OCI-M1 (cell line): ENCODE results near the gene ANKFY1.
"Not testable (repeated sequence)": the region's sequence is repeated elsewhere in the genome, so short reads cannot be mapped to it uniquely, and the experiment has no call there.

ENCODE experiments used
- DNase-seq: peaks from one replicate; lab custom pipeline; 2025; lab: John Stamatoyannopoulos, UW

ANKFY1 gene

GRCh38 chr17:4215882-4216570, 47.8 kb downstream of the ANKFY1 start:
- DNase-seq = no peak

DNA sequence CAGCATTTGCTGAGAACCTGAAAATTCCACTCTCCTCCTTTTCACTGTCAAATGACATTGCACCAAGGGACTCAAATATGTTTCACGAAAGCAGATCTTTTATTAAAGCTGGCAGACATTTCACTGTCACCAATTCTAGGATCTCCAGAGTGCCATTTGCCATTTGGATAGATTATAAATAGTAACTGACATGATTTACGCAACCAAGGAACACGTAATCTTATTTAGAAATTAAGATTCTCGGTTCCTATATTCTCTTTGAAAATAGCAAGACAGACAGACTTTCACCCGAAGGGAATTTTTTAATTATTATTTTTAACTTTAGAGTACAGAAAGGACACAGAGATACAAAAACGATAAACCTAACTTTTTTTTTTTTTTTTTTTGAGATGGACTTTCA, 49.6 kb downstream of the ANKFY1 start:
- DNase-seq = no peak

DNA sequence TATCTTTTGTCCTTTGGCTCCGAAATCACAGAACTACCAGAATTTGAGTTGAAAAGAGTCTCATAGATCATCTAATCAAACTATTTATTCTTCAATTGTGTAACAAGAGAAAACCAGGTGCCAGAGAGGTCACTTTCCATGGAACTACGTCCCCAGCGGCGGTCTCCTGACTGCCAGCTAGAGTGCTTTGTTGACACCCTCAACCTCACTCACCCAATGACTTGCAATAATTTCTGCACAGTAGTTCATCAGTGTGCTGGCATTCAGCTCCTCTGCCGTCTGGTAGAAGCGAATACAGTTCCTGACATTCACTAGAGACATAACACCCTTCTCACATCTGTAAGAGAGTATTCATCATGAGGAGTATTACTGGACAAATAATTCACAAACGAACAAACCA, 54.2 kb downstream of the ANKFY1 start:
- no peak for DNase-seq

DNA sequence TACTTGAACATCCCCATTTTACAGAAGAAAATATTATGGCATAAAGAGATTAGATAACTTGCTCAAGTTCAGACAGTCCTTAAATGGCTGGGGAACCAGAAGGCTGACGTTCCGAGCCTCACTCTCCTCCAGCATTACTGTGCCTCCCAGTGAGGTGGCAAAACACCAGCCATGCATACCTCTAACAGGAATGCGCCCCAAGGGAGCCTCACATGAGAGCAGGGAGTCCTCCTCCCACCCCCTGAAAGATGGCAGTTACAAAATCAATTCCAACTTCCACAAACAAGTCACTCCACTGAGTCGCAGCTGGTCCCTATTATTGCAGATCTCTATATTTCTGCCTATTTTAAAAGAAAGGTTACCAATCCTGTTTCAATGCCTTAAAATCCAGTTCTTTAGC, 55.5 kb downstream of the ANKFY1 start:
- no peak for DNase-seq

DNA sequence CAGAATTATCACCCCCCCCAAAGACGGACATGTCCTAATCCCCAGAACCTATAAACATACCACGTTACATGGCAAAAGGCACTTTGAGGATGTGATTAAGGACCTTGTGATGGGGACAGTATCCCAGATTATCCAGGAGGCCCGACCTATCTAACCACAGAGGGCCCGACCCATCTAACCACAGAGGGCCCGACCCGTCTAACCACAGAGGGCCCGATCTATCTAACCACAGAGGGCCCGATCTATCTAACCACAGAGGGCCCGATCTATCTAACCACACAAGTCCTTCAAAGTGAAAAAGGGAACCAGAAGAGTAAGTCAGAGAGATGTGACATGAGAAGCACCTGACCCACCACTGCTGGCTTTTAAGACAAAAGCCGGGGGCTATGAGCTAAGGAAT, 56.8 kb downstream of the ANKFY1 start:
- DNase-seq = peak; percentile 92

DNA sequence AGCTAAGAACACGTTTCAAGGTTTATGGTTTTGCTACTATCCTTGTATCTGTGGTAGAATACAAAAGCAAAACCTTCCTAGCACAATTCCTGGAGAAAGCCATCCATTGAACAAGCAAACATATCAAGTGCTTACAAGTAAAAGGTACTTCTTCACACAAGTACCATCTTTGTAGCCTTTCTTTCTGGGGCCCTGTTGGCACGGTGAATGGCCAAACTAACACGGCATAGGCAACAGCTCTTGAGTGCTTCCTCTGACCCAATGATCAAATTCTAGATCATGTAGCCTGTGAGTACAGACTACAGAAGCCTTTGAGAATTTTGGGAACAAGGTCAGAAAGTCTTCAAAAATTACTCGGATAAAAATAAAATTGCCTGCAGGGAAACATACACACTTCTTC, 57.9 kb downstream of the ANKFY1 start:
- DNase-seq = no peak

GRCh38 chr17:4204710-4205173, 59.0 kb downstream of the ANKFY1 start:
- no peak for DNase-seq

- no peak for DNase-seq
These were observed 59.6 kb downstream of the ANKFY1 start for GRCh38 chr17:4204190-4204589.

GRCh38 chr17:4201226-4201625, 62.6 kb downstream of the ANKFY1 start:
- DNase-seq = no peak

GRCh38 chr17:4199818-4200402, 63.9 kb downstream of the ANKFY1 start:
- peak; percentile 66 for DNase-seq

- no peak for DNase-seq
These were observed 64.8 kb downstream of the ANKFY1 start for GRCh38 chr17:4198995-4199394.

- no peak for DNase-seq
These were observed 68.5 kb downstream of the ANKFY1 start for GRCh38 chr17:4195306-4195705.

GRCh38 chr17:4194796-4195195, 69.0 kb downstream of the ANKFY1 start:
- DNase-seq = no peak

- not testable (repeated sequence) for DNase-seq
These were observed 73.0 kb downstream of the ANKFY1 start for GRCh38 chr17:4190791-4191190.

- no peak for DNase-seq
These were observed 74.5 kb downstream of the ANKFY1 start for GRCh38 chr17:4189280-4189679.

- no peak for DNase-seq
These were observed 75.7 kb downstream of the ANKFY1 start for GRCh38 chr17:4188076-4188475.

- no peak for DNase-seq
These were observed 76.7 kb downstream of the ANKFY1 start for GRCh38 chr17:4187076-4187475.

GRCh38 chr17:4186357-4186881, 77.4 kb downstream of the ANKFY1 start:
- DNase-seq = no peak

DNA sequence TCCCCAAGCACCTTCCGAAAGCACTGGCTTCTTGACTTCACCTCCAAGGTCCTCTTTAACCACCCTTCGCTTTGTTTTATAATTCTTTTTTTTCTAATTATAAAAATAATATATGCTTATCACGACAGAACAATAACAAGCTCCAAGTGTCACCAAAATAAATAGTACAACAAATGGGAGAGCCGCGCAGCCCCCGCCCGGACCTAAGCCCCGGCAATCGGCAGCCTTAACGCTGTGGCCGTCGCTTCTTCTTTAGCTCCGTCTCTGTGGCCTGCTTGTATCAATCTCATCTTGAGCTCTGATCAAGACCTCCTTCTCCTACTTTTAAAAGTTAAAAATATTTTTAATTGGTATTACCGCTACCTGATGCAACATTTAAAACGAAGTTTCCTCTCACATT, 78.1 kb downstream of the ANKFY1 start:
- DNase-seq = no peak

DNA sequence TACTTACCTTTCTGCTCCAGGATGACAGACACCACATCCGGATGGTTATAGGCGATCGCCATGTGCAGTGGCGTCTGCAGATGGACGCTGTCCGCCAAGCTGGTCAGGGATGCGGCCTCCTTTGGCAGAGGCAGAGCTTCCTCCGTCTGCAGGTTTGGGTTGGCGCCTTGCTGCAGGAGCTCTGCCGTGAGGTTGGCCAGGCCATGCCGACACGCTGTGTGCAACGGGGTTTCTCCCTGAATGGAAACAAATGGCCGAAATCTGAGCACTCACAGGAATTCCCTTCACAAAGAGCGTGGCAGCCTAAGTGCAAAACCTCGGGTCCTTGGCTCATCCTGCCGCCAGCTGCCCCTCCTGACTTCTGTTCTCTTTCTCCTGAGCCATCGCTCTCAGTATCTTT, 79.0 kb downstream of the ANKFY1 start:
- DNase-seq = no peak

- DNase-seq = no peak
These were observed 81.7 kb downstream of the ANKFY1 start for GRCh38 chr17:4182043-4182442.

DNA sequence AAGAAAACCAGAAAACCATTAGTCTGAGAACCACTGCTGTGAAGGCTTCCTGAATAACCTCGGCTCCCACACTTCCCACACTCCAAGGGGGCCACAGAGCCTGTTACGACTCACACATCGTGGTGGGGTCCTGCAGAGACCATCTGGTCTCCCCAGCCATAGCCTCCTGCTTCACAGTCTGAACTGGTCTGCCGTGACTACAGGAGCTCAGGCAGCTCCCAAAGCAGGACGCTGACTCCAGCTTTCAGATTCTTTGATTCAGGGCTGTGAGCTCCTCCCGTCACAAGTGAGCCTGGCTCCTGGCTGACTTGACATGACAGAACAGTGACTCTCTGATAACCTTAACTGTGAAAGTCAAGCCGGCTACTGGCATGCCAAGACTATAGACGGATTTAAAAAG, 83.0 kb downstream of the ANKFY1 start:
- DNase-seq = no peak

DNA sequence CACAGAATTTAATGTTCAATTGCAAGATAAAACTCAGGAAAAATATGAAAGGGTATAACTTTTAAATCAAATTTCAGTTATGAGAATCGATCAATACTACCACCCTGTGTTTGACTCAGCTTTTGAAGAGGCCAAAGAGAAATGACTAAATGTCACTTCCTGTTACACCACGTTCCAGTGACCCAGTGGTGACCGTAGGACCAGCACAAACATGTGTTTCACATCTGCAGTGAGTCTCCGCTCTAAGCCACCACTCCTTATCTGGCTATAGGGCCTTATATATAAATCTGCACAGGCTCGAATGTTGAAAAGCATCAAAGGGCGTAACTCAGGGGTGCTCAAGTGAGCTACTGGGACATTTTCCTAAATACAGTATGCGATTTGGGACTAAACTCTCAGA, 84.7 kb downstream of the ANKFY1 start:
- no peak for DNase-seq

DNA sequence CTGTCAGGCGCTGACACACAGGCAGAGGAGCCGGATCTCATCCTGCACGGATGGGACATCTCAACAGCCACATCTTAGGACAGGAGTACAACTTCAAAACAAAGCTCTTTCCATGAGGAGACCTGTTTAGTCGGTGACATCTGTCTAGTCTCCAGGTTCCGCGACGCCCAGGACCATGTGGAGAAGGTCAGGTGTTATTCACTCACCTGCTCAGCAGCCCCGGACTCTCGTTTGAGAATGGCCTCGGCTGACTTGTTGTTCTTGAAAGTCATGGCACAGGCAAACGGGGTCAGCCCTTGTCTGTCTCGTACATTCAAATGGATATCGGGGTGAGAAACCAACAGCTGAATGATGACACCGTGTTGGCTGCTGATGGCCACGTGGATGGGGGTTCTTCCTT, 85.1 kb downstream of the ANKFY1 start:
- DNase-seq = no peak
